ENCODE data around the gene TMEM130. TPM values are rescaled to one million over a fixed set of nuclear protein-coding genes. Genes with fewer than 3 reads are reported as not detected.
A peak's percentile ranks its signal among the peaks of the same experiment; 100 is the strongest.
"Not testable (repeated sequence)": the region's sequence is repeated elsewhere in the genome, so short reads cannot be mapped to it uniquely, and the experiment has no call there.

The TMEM130 gene
- polyA plus RNA-seq, 10 donors = 2.4 to 8.5 (median 4.3) TPM

GRCh38 chr7:98877692-98878364 lies 8.0 kb upstream of the TMEM130 start:
- DNase-seq = no peak

- no peak for DNase-seq
Measured at GRCh38 chr7:98877146-98877545, 7.3 kb upstream of the TMEM130 start.

GRCh38 chr7:98875501-98875900 lies 5.7 kb upstream of the TMEM130 start:
- DNase-seq = no peak

GRCh38 chr7:98874942-98875341 lies 5.1 kb upstream of the TMEM130 start:
- no peak for DNase-seq

- not testable (repeated sequence) for DNase-seq
Measured at GRCh38 chr7:98873610-98874009, 3.8 kb upstream of the TMEM130 start.

GRCh38 chr7:98872328-98872924 lies 2.6 kb upstream of the TMEM130 start:
- DNase-seq = no peak

- DNase-seq = no peak
Measured at GRCh38 chr7:98870807-98871491, 1.1 kb upstream of the TMEM130 start.

GRCh38 chr7:98870121-98870651 lies 372 bp upstream of the TMEM130 start:
- peak; percentile 27 to 72 (median 40) for DNase-seq

- no peak for DNase-seq
Measured at GRCh38 chr7:98869027-98869596, 702 bp downstream of the TMEM130 start.

- DNase-seq = no peak
Measured at GRCh38 chr7:98868450-98868849, 1.4 kb downstream of the TMEM130 start.

- DNase-seq = no peak
Measured at GRCh38 chr7:98866765-98867164, 3.0 kb downstream of the TMEM130 start.

- no peak for DNase-seq
Measured at GRCh38 chr7:98866351-98866750, 3.5 kb downstream of the TMEM130 start.

- DNase-seq = no peak
Measured at GRCh38 chr7:98864731-98865453, 4.9 kb downstream of the TMEM130 start.

- DNase-seq = no peak
Measured at GRCh38 chr7:98863601-98864000, 6.2 kb downstream of the TMEM130 start.

- no peak for DNase-seq
Measured at GRCh38 chr7:98862716-98863420, 6.9 kb downstream of the TMEM130 start.

- DNase-seq = no peak
Measured at GRCh38 chr7:98862203-98862602, 7.6 kb downstream of the TMEM130 start.

GRCh38 chr7:98860071-98860470 lies 9.7 kb downstream of the TMEM130 start:
- DNase-seq = no peak

GRCh38 chr7:98855610-98856422 lies 14.0 kb downstream of the TMEM130 start:
- DNase-seq = peak in 1 of 3 donors; percentile 26

- peak in 1 of 3 donors; percentile 41 for DNase-seq
Measured at GRCh38 chr7:98852826-98853225, 17.0 kb downstream of the TMEM130 start.

- DNase-seq = no peak
Measured at GRCh38 chr7:98848918-98849317, 20.9 kb downstream of the TMEM130 start.
